Heart left ventricle (tissue), 13 donors: ENCODE results near the gene OR56A4.

ENCODE experiments used
- CTCF ChIP-seq, 12 donors: fragments of 200-600 bp; sonication (generic) in 4 of 12; IDR thresholded peaks; one replicate each; pipeline versions ENCODE4 v1.5.0 to v1.8.0; 2018 to 2022; ENCODE audit warnings: antibody characterized with exemption in 12 of 12, mild to moderate bottlenecking in 5 of 12
- POLR2A ChIP-seq, 2 donors: fragments of 450-650 bp; IDR thresholded peaks; one replicate each; pipeline ENCODE4 v1.6.1; 2017; ENCODE audit warnings: antibody characterized with exemption in 2 of 2, mild to moderate bottlenecking in 2 of 2, moderate library complexity in 2 of 2
- donor health status: ischemic (EF 13 %, LVEDD 7.1; RV severe dilation, severe dysfunction).
- donor health status: DM: no; HTN: yes; CAD: no.
- donor health status: DM: no; HTN: no; CAD: no.
- donor health status: ischemic (EF 25% LVEDD 6.9; RV normal size, moderate dysfunction).
- donor health status: ischemic (EF 25% LVEDD 5.7; RV mildly dilated, moderate dysfunction).
- donor health status: ischemic (EF 35%, LVEDD 5.7; RV mildly dilated, moderate dysfunction).
- donor health status: nonischemic (EF 11% LVEDD 7.7; RV severe dilation, severe dysfunction).
- donor health status: DM: yes; HTN: yes; CAD: no.
- donor health status: PGD.
- donor health status: ischemic (EF 29% LVEDD 5.4; RV normal size, mild dysfunction).
- donor health status: nonischemic (EF 23%, LVEDD 6.1; RV moderate dilation, normal function).

DNA sequence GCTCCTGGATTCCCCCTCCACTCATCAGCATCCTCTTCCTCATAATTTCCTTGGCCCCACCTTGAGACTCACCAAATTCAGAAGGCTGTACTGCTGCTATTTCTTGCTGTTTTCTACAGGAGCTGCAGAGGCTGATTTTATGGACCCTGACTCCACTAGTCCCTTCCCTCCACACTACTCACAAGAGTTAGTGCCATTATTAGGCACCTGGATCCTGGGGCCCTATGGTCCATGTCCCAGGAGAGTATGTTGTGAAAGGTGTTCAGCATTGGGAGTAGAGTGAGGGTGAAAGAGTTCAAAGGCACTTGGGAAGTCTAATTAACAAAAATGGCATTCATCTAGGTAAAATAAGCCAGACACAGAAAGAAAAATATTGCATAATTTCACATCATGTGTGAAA lies at the start of gene OR56A4:
- TF ChIP-seq CTCF (IDR thresholded peaks at IDR 0.05) (no peak), POLR2A (IDR thresholded peaks at IDR 0.05) (no peak)
